ENCODE data around the gene RPS6KA4.

The RPS6KA4 gene

DNA sequence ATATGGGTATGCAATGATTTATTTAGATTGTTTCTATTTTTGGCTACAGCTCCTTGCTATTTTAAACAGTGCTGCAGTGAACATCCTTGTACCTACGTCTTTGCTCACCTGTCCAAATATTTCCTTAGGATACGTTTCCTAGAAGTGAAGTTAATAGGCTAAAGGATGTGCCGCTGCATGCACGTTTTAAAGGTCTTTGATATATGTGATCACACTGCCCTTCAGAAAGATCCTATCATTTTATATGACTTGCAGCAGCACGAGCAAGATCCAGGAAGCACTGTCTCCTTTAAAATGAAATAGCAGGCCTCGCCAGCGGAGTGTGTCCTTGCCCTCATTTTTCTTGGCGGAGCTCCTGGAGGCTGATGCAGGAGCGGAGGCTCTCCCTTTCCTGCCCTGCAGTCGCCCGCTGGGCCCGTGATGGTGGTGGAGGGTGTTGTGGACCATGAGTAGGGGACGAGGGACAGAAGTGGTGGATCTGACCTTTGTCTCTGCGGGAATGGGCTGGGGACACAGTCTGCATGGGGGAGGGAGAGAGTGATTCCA lies 19.4 kb downstream of the RPS6KA4 start:
- no peaks in the 10 kb centered on the region for H3K9me3 ChIP-seq (ENCODE audit: low read length)
- no peaks in the 10 kb centered on the region for H3K36me3 ChIP-seq (ENCODE audit: insufficient read depth, low read length)
- H2AFZ ChIP-seq (ENCODE audit: low read length), result no peak overlapping the region
- H4K20me1 ChIP-seq (ENCODE audit: insufficient read depth, low read length), result no peaks in the 10 kb centered on the region
- H3K4me2 ChIP-seq (ENCODE audit: low read length), result no peak overlapping the region
- H3K4me3 ChIP-seq (ENCODE audit: low read depth, low read length, poor library complexity, severe bottlenecking), result no peak overlapping the region
- no peaks in the 10 kb centered on the region for H3K9me2 ChIP-seq (ENCODE audit: low read depth, low read length)
- no peaks in the 10 kb centered on the region for H3K4me1 ChIP-seq (ENCODE audit: insufficient read depth, low read length, severe bottlenecking)
- TF ChIP-seq EZH2 (IDR thresholded peaks at IDR 0.05; ENCODE audit: borderline replicate concordance, low read length), result no peak
- TF ChIP-seq, protein P1, sequence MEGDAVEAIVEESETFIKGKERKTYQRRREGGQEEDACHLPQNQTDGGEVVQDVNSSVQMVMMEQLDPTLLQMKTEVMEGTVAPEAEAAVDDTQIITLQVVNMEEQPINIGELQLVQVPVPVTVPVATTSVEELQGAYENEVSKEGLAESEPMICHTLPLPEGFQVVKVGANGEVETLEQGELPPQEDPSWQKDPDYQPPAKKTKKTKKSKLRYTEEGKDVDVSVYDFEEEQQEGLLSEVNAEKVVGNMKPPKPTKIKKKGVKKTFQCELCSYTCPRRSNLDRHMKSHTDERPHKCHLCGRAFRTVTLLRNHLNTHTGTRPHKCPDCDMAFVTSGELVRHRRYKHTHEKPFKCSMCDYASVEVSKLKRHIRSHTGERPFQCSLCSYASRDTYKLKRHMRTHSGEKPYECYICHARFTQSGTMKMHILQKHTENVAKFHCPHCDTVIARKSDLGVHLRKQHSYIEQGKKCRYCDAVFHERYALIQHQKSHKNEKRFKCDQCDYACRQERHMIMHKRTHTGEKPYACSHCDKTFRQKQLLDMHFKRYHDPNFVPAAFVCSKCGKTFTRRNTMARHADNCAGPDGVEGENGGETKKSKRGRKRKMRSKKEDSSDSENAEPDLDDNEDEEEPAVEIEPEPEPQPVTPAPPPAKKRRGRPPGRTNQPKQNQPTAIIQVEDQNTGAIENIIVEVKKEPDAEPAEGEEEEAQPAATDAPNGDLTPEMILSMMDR (IDR thresholded peaks at IDR 0.05; ENCODE audit: low read length), result no peak
- H3K9ac ChIP-seq (ENCODE audit: low read length), result no peak overlapping the region
- H3K79me2 ChIP-seq (ENCODE audit: insufficient read depth, low read length), result no peaks in the 10 kb centered on the region
- no peaks in the 10 kb centered on the region for H3F3A ChIP-seq (ENCODE audit: insufficient read depth, low read length)
- no peak overlapping the region for H3K27ac ChIP-seq (ENCODE audit: low read depth, low read length, poor library complexity, severe bottlenecking)
- peaks cover 15% of the 10 kb centered on the region; the same call in 1 of the 2 replicates for H3K27me3 ChIP-seq (ENCODE audit: insufficient read depth, low read length)

DNA sequence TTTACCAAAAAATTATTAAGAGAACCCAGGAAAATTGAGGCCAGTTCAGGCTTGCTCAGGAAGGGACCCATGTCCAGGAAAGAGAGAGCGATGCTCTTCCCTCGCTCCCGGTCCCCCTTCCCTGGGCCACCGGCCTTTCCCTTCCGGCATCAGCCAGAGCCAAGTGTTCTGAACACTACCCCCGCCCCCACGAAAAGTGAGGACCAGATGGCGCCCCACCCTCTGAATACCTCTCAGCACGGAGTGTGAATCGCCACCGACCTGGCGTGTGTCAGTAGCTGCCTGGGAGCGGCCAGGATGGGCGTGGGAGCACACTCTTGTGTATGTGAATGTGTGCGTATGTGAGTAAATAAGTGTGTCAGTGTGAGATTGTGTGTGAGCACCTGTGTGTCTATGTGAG lies 20.2 kb downstream of the RPS6KA4 start:
- H3F3A ChIP-seq (ENCODE audit: insufficient read depth, low read length), result no peaks in the 10 kb centered on the region
- H3K9me3 ChIP-seq (ENCODE audit: low read length), result no peaks in the 10 kb centered on the region
- no peaks in the 10 kb centered on the region for H3K9me2 ChIP-seq (ENCODE audit: low read depth, low read length)
- H3K36me3 ChIP-seq (ENCODE audit: insufficient read depth, low read length), result no peaks in the 10 kb centered on the region
- H4K20me1 ChIP-seq (ENCODE audit: insufficient read depth, low read length), result no peaks in the 10 kb centered on the region
- H3K4me1 ChIP-seq (ENCODE audit: insufficient read depth, low read length, severe bottlenecking), result no peaks in the 10 kb centered on the region
- H3K27me3 ChIP-seq (ENCODE audit: insufficient read depth, low read length), result peaks cover 15% of the 10 kb centered on the region; the same call in 1 of the 2 replicates
- H3K27ac ChIP-seq (ENCODE audit: low read depth, low read length, poor library complexity, severe bottlenecking), result no peak overlapping the region
- no peak overlapping the region for H2AFZ ChIP-seq (ENCODE audit: low read length)
- no peak overlapping the region for H3K4me3 ChIP-seq (ENCODE audit: low read depth, low read length, poor library complexity, severe bottlenecking)
- H3K9ac ChIP-seq (ENCODE audit: low read length), result no peak overlapping the region
- TF ChIP-seq, protein P1 (IDR thresholded peaks at IDR 0.05; ENCODE audit: low read length), result no peak
- no peak for TF ChIP-seq EZH2 (IDR thresholded peaks at IDR 0.05; ENCODE audit: borderline replicate concordance, low read length)
- H3K4me2 ChIP-seq (ENCODE audit: low read length), result no peak overlapping the region
- no peaks in the 10 kb centered on the region for H3K79me2 ChIP-seq (ENCODE audit: insufficient read depth, low read length)

DNA sequence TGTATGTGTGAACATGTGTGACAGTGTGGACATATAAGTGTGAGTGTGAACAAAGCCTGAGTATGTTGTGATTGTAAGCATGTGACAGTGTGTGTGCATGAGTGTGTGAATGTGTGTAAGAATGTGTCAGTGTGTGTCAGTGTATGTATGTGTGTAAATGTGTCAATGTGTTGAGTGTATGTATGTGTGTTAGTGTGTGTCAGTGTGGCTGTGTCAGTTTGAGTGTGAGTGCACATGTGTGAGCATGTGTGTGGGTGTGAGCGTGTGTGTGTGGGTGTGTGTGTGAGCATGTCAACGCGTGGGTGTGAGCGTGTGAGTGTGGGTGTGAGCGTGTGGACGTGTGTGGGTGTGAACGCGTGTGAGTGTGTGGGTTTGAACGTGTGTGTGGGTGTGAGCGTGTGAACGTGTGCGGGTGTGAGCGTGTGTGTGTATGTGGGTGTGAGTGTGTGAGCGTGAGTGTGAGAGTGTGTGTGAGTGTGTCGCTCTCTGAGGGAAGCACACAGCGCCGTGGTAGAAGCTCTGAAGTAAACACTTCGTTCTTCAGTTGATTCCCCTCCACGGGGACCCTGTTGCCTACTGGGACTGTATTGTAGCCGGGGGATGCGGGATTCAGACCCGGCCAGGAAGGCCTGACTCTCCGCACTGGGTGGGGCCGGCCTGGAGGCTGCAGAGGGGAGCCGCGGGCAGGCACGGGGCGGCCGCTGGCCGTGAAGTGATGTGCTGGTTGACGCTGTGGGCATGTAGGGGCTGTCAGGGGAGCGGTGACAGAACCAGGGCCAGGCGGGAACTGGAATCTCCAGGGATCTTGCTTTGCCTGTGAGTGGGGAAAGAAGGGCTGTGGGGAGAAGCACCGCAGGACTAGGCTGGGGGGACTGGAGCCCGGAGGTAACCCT lies 21.1 kb downstream of the RPS6KA4 start:
- Histone ChIP-seq H3K4me2 (ENCODE audit: low read length) (no peak overlapping the region), H3K4me1 (ENCODE audit: insufficient read depth, low read length, severe bottlenecking) (no peaks in the 10 kb centered on the region), H3K9me2 (ENCODE audit: low read depth, low read length) (no peaks in the 10 kb centered on the region), H2AFZ (ENCODE audit: low read length) (no peak overlapping the region), H3K27ac (ENCODE audit: low read depth, low read length, poor library complexity, severe bottlenecking) (no peak overlapping the region), H3K9me3 (ENCODE audit: low read length) (no peaks in the 10 kb centered on the region), H3K27me3 (ENCODE audit: insufficient read depth, low read length) (peaks cover 15% of the 10 kb centered on the region; the same call in 1 of the 2 replicates), H3K9ac (ENCODE audit: low read length) (no peak overlapping the region), H3K79me2 (ENCODE audit: insufficient read depth, low read length) (no peaks in the 10 kb centered on the region), H4K20me1 (ENCODE audit: insufficient read depth, low read length) (no peaks in the 10 kb centered on the region), H3K36me3 (ENCODE audit: insufficient read depth, low read length) (no peaks in the 10 kb centered on the region), H3F3A (ENCODE audit: insufficient read depth, low read length) (no peaks in the 10 kb centered on the region), H3K4me3 (ENCODE audit: low read depth, low read length, poor library complexity, severe bottlenecking) (no peak overlapping the region)
- TF ChIP-seq, protein P1 (IDR thresholded peaks at IDR 0.05; ENCODE audit: low read length), result no peak
- TF ChIP-seq EZH2 (IDR thresholded peaks at IDR 0.05; ENCODE audit: borderline replicate concordance, low read length), result no peak

Measured in OCI-LY1 (cell line).